ENCODE results near the gene TRAP1. TPM values are rescaled to one million over a fixed set of nuclear protein-coding genes. Genes with fewer than 3 reads are reported as not detected.

TRAP1 gene
- polyA plus RNA-seq, 1 of the 3 experiments (the other 2 are of a cell fraction): 129 TPM

DNA sequence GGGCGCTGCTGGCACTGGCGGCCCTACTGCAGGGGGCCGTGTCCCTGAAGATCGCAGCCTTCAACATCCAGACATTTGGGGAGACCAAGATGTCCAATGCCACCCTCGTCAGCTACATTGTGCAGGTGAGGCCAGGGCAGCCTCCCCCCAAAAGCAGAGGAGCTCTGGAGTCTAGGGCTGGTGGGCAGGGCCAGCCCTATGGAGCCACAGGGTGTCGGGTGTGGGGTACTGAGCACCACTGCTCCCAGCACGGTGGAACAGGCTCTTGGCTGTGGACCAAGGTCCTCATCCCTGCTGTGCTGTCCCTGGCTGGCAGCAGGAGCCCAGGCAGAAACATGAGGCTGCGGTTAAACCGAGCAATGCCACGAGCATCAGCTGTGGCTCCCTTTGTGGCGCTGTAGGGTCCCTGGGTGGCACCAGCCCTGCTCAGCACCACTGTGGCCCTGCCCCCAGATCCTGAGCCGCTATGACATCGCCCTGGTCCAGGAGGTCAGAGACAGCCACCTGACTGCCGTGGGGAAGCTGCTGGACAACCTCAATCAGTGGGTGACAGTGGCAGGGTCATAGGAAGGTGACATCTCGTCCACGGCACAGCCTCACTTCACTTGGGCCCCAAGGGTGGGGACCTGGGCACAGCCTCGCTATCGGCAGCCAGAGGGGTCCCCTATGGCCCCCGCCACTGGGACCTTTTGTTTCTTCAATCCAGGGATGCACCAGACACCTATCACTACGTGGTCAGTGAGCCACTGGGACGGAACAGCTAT is 61.7 kb downstream of the TRAP1 start:
- no peak overlapping the region for H3K4me3 ChIP-seq (ENCODE audit: low read depth in 2 of 2, low read length in 1 of 2)
- H3K4me2 ChIP-seq: no peak overlapping the region
- CTCF ChIA-PET: interaction anchor here (1.0 to 2.5 kb wide), 3 partner anchors 13 to 18 kb away, joined by 3 to 18 read pairs (median 5); no protein-coding TSS in a partner anchor
- H3K4me1 ChIP-seq (ENCODE audit: control insufficient read depth in 1 of 2, insufficient read depth in 2 of 2, low read depth in 1 of 2, low read length in 1 of 2): peaks cover 0 to 4% of the 10 kb centered on the region in 2 experiments; a peak in 1 of 4 replicates
- 85% methylated on average over 7 of the region's 21 CpGs for WGBS (ENCODE audit: low lambda C conversion rate)
- H3K9ac ChIP-seq: no peak overlapping the region
- no peaks in the 10 kb centered on the region for H3K9me2 ChIP-seq
- TF ChIP-seq, protein P1, sequence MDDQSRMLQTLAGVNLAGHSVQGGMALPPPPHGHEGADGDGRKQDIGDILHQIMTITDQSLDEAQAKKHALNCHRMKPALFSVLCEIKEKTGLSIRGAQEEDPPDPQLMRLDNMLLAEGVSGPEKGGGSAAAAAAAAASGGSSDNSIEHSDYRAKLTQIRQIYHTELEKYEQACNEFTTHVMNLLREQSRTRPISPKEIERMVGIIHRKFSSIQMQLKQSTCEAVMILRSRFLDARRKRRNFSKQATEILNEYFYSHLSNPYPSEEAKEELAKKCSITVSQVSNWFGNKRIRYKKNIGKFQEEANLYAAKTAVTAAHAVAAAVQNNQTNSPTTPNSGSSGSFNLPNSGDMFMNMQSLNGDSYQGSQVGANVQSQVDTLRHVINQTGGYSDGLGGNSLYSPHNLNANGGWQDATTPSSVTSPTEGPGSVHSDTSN (IDR thresholded peaks at IDR 0.05): no peak
- TF ChIP-seq, protein P2, sequence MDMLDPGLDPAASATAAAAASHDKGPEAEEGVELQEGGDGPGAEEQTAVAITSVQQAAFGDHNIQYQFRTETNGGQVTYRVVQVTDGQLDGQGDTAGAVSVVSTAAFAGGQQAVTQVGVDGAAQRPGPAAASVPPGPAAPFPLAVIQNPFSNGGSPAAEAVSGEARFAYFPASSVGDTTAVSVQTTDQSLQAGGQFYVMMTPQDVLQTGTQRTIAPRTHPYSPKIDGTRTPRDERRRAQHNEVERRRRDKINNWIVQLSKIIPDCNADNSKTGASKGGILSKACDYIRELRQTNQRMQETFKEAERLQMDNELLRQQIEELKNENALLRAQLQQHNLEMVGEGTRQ (IDR thresholded peaks at IDR 0.05; ENCODE audit: borderline replicate concordance, low read depth, low read length): no peak
- TF ChIP-seq YY1 (IDR thresholded peaks at IDR 0.05; ENCODE audit: low read depth) (no peak), TCF12 (IDR thresholded peaks at IDR 0.05) (no peak), EZH2phosphoT487 (IDR thresholded peaks at IDR 0.05; ENCODE audit: borderline replicate concordance, low read depth) (no peak), MXI1 (IDR thresholded peaks at IDR 0.05; ENCODE audit: low read depth, low read length) (no peak), GATA2 (CRISPR knock-in tag; IDR thresholded peaks at IDR 0.05) (no peak), ELF1 (IDR thresholded peaks at IDR 0.05) (no peak), MEF2A (IDR thresholded peaks at IDR 0.05; ENCODE audit: borderline replicate concordance, low read depth) (no peak), FOXM1 (IDR thresholded peaks at IDR 0.05; ENCODE audit: low read depth) (no peak), SMC3 (IDR thresholded peaks at IDR 0.05; ENCODE audit: low read depth, low read length) (no peak), TEAD4 (IDR thresholded peaks at IDR 0.05; ENCODE audit: borderline replicate concordance, insufficient read depth) (no peak), SIN3A (IDR thresholded peaks at IDR 0.05; ENCODE audit: borderline replicate concordance, low read depth, low read length) (no peak), RCOR1 (IDR thresholded peaks at IDR 0.05; ENCODE audit: low read length) (no peak), JUND (IDR thresholded peaks at IDR 0.05) (no peak), NRF1 (IDR thresholded peaks at IDR 0.05; ENCODE audit: low read depth, low read length) (no peak)
- TF ChIP-seq, protein P3, sequence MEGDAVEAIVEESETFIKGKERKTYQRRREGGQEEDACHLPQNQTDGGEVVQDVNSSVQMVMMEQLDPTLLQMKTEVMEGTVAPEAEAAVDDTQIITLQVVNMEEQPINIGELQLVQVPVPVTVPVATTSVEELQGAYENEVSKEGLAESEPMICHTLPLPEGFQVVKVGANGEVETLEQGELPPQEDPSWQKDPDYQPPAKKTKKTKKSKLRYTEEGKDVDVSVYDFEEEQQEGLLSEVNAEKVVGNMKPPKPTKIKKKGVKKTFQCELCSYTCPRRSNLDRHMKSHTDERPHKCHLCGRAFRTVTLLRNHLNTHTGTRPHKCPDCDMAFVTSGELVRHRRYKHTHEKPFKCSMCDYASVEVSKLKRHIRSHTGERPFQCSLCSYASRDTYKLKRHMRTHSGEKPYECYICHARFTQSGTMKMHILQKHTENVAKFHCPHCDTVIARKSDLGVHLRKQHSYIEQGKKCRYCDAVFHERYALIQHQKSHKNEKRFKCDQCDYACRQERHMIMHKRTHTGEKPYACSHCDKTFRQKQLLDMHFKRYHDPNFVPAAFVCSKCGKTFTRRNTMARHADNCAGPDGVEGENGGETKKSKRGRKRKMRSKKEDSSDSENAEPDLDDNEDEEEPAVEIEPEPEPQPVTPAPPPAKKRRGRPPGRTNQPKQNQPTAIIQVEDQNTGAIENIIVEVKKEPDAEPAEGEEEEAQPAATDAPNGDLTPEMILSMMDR (IDR thresholded peaks at IDR 0.05): no peak
- TF ChIP-seq, protein P4, sequence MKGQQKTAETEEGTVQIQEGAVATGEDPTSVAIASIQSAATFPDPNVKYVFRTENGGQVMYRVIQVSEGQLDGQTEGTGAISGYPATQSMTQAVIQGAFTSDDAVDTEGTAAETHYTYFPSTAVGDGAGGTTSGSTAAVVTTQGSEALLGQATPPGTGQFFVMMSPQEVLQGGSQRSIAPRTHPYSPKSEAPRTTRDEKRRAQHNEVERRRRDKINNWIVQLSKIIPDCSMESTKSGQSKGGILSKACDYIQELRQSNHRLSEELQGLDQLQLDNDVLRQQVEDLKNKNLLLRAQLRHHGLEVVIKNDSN (IDR thresholded peaks at IDR 0.05; ENCODE audit: borderline replicate concordance, low read depth): no peak
- TF ChIP-seq, protein P5, sequence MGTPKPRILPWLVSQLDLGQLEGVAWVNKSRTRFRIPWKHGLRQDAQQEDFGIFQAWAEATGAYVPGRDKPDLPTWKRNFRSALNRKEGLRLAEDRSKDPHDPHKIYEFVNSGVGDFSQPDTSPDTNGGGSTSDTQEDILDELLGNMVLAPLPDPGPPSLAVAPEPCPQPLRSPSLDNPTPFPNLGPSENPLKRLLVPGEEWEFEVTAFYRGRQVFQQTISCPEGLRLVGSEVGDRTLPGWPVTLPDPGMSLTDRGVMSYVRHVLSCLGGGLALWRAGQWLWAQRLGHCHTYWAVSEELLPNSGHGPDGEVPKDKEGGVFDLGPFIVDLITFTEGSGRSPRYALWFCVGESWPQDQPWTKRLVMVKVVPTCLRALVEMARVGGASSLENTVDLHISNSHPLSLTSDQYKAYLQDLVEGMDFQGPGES (IDR thresholded peaks at IDR 0.05; ENCODE audit: low read depth, low read length): no peak
- TF ChIP-seq, protein P6, sequence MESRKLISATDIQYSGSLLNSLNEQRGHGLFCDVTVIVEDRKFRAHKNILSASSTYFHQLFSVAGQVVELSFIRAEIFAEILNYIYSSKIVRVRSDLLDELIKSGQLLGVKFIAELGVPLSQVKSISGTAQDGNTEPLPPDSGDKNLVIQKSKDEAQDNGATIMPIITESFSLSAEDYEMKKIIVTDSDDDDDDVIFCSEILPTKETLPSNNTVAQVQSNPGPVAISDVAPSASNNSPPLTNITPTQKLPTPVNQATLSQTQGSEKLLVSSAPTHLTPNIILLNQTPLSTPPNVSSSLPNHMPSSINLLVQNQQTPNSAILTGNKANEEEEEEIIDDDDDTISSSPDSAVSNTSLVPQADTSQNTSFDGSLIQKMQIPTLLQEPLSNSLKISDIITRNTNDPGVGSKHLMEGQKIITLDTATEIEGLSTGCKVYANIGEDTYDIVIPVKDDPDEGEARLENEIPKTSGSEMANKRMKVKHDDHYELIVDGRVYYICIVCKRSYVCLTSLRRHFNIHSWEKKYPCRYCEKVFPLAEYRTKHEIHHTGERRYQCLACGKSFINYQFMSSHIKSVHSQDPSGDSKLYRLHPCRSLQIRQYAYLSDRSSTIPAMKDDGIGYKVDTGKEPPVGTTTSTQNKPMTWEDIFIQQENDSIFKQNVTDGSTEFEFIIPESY (IDR thresholded peaks at IDR 0.05; ENCODE audit: borderline replicate concordance, low read depth): no peak
- no peak overlapping the region for H2AFZ ChIP-seq (ENCODE audit: low read depth)
- H3K27me3 ChIP-seq (ENCODE audit: insufficient read depth): no peaks in the 10 kb centered on the region
- no peaks in the 10 kb centered on the region for H3K9me3 ChIP-seq
- peaks cover 7% of the 10 kb centered on the region for H3F3A ChIP-seq (replicated peaks; ENCODE audit: insufficient read depth)
- H4K20me1 ChIP-seq (ENCODE audit: insufficient read depth): no peaks in the 10 kb centered on the region
- peaks cover 12 to 66% of the 10 kb centered on the region in 2 experiments for H3K36me3 ChIP-seq (replicated peaks in 1 of 2; ENCODE audit: control insufficient read depth in 1 of 2, insufficient read depth in 2 of 2, low read length in 1 of 2)
- POLR2A ChIA-PET: interaction anchor here (0.5 kb wide), 1 partner anchor 215 kb away, joined by 3 read pairs; no protein-coding TSS in a partner anchor
- H3K27ac ChIP-seq (ENCODE audit: low read depth in 2 of 2, low read length in 1 of 2): no peak overlapping the region; a peak in 1 of 4 replicates
- DNase-seq: no peak
- no peaks in the 10 kb centered on the region for H3K79me2 ChIP-seq (ENCODE audit: insufficient read depth)
